ENCODE data around the gene AP5S1.

AP5S1 gene

DNA sequence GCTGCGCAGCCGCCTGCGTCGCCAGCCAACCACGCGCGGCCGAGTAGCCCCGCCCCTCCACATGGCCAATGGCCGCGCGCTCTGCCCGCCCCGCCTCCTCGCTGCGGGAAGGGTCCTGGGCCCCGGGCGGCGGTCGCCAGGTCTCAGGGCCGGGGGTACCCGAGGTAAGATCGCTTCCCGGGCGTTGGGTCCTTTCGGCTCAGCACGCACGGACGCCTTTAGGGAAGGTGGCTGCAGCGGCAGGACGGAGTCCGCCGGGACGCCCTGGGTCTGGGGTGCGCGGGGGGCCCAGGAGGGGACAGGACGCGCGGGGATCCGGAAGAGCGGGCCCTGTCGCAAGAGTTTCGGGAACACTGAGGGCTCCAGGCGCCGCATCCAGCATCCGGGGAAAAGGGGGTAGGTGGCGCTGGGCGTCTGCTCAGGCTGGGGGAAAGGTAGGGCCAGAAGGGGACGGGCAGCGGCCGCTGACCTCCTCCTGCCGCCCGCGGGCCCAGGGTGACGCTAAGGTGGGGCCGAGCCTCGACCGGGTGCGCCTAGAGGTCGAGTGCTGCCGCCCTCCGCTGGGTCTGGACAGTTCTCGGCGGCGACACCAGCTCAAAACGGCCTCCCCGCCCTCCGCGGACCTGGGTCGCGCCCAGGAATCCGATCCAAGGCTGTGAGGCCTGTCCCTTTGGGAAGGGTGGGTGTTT, 26.5 kb downstream of the AP5S1 start, which contains the start of gene MAVS:
Gene MAVS (plus strand): TSS at position 95 of the 689 bp plus-strand sequence. CDS start 7,791 bp downstream, outside the sequence.
- DNase-seq, result peak; percentile 24

- no peak for DNase-seq
Observed at GRCh38 chr20:3847429-3847940, 27.1 kb downstream of the AP5S1 start.

DNA sequence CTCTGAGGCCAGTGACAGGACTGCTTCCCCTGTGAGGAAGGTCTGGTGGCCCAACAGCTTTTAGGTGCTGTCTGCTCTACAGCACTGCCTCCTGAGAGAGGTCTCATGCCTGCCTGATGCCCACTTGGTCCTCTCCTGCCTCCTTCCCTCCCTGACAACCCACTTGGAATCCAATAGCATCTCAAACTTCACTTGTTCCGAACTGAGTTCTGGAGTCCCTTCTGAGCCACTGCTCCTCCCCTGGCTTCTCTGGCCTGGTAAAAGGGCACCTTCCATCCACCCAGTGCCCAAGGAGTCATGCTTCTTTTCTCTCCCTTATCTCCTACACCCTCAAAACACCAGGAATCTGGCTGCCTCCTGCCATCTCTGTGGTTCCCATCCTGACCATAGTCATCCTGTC, 28.2 kb downstream of the AP5S1 start:
- no peak for DNase-seq

DNA sequence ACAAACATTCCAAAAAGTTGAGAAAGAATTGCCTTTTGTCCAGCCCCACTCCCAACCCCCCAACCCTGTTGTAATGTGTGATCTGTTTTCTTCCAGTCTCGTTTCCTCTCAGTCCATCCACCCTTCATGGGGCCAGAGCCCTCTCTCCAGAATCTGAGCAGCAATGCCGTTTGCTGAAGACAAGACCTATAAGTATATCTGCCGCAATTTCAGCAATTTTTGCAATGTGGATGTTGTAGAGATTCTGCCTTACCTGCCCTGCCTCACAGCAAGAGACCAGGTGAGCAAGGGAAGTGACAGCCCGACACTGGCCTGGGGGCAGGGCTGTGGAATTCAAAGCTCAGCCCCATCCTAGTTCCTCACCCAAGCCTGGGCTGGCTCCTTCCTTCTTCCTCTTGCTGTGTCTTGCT, 34.1 kb downstream of the AP5S1 start:
- DNase-seq, result no peak

- no peak for DNase-seq
Observed at GRCh38 chr20:3857405-3857804, 37.1 kb downstream of the AP5S1 start.

GRCh38 chr20:3858689-3859088, 38.3 kb downstream of the AP5S1 start:
- no peak for DNase-seq

- no peak for DNase-seq
Observed at GRCh38 chr20:3861191-3861590, 40.8 kb downstream of the AP5S1 start.

GRCh38 chr20:3862333-3862732, 42.0 kb downstream of the AP5S1 start:
- no peak for DNase-seq

DNA sequence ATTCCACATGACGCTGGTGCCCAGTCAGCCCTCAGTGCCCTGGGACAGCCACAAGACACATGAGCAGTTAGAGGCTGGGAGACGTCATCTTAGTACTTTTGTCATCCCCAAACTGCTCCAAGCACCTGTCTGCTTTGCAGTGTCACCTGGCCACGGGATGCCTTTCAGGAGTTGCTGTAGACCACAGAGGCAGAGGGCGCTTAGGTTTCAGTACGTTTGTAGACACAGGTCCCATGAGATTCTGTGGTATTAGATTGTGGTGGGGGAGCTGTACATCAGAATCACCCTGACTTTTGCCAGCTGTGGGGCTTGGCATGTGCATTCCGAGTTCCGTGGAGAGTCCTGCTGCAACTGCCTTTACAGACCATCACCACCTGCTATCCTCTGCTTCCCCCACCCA, 43.0 kb downstream of the AP5S1 start:
- no peak for DNase-seq

GRCh38 chr20:3864518-3864917, 44.2 kb downstream of the AP5S1 start:
- DNase-seq, result no peak

- DNase-seq, result no peak
Observed at GRCh38 chr20:3865152-3865886, 45.0 kb downstream of the AP5S1 start.

DNA sequence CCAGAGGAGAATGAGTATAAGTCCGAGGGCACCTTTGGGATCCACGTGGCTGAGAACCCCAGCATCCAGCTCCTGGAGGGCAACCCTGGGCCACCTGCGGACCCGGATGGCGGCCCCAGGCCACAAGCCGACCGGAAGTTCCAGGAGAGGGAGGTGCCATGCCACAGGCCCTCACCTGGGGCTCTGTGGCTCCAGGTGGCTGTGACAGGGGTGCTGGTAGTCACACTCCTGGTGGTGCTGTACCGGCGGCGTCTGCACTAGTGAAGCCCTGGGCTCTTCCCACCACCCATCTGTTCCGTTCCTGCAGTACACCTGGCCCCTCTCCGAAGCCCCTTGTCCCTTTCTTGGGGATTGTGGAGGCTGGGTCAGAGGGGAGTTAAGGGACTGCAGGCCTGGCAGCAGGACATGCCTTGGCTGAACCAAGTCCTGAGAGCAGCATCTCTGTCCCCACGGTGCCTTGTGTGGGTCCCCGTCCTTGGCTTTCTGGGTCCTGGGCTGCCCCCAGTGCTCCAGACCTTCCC, 45.6 kb downstream of the AP5S1 start:
- DNase-seq, result no peak

- DNase-seq, result no peak
Observed at GRCh38 chr20:3866464-3866863, 46.1 kb downstream of the AP5S1 start.

- no peak for DNase-seq
Observed at GRCh38 chr20:3867802-3868201, 47.5 kb downstream of the AP5S1 start.

DNA sequence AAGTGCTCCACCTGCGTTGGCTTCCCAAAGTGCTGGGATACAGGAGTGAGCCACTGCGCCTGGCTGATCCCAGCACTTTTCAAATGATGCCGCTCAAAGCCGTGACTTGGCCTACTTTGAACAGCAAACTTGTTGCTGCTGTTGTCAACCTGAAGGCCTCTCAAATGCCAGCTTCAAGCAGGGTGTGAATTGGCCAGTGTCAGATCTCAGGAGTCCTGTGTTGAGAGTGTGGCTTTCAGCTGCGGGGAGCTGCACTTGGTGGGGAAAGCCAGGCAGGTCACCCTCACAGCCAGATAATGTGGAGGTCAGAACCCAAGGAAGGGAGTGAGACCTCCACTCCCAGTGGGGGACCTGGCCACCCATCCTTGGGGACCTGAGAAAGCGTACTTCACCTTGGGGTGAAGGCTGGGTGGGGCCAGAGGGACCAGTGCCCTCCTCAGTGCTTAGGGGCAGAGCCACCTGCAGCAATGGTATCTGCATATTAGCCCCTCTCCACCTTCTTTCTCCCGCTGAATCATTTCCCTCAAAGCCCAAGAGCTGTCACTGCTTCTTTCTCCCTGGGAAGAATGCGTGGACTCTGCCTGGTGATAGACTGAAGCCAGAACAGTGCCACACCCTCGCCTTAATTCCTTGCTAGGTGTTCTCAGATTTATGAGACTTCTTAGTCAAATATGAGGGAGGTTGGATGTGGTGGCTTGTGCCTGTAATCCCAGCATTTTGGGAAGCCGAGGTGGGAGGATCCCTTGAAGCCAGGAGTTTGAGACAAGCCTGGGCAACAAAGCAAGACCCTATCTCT, 49.7 kb downstream of the AP5S1 start:
- DNase-seq, result no peak

DNA sequence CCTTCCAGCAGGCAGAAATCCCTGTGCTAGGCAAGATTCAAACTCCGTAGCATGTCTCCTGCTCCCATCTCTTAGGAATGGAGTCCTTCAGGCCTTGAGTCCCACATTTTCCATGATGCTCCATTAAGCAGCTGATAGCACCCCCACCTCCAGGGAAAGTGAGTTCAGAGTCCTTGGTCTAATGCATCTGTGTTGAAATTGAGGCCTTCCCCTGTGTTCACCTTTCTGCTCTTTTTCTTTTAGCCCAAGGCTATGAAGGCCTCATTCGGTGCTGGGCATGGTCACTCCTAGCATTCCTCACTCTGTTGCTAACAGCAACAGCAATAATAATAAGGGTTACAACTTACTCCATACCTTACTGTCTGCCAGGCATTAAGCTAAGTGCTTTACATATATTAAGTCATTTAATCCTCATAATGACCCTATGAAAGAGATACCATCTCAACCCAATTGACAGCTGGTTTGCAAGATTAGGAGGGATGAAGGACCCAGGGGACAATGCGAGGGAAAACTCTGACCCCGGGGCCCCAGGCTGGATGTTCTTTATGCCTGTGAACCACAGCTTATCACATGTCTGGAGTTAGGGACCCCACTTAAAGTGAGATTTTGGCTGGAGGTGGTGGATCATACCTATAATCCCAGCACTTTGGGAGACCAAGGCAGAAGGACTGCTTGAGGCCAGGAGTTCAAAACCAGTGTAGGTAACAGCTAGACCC, 51.4 kb downstream of the AP5S1 start:
- no peak for DNase-seq

GRCh38 chr20:3873507-3873906, 53.2 kb downstream of the AP5S1 start:
- no peak for DNase-seq

DNA sequence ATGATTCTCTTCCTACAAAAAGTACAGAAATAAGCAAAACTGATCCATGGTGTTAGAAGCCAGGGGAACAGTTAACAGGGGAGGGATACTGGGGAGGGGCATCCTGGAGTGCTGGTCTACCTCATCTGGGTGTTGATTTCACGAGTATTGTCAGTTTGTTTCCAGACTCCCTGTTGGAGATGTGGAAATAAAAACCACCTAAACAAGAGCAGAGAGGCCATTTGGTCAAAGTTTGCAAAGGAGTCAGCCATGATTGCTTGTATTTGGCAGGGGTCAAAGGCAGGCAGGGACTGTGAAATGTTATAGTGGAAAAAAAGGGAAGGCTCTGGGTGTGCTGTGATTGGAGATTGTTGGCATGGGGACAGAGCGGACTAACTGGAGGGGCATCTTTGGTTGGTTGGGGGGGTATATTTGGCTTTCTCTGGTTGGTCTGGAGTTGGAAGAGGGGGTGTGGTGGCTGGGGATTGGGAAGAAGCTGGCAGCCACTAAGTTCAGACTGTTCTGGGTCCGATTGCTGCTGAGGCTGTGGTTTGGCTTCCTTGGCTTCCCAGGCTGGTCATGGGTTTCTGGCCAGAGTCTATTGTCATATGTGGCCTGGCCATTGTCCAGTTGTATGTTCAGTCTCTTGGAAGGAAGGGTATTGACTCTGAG, 54.0 kb downstream of the AP5S1 start:
- no peak for DNase-seq

GRCh38 chr20:3875378-3875974, 55.1 kb downstream of the AP5S1 start:
- no peak for DNase-seq

GRCh38 chr20:3876000-3876399, 55.7 kb downstream of the AP5S1 start:
- no peak for DNase-seq

GRCh38 chr20:3876676-3877075, 56.3 kb downstream of the AP5S1 start:
- no peak for DNase-seq

Data from NCI-H1436 treated with DMSO at 0.1 percent for 48 hours (cell line).